ENCODE data around the gene PLCB1. TPM values are rescaled to one million over a fixed set of nuclear protein-coding genes. Genes with fewer than 3 reads are reported as not detected.

PLCB1 gene
- total and polyA plus RNA-seq, 8 donors: 8.8 to 27.7 (median 19.2) TPM

DNA sequence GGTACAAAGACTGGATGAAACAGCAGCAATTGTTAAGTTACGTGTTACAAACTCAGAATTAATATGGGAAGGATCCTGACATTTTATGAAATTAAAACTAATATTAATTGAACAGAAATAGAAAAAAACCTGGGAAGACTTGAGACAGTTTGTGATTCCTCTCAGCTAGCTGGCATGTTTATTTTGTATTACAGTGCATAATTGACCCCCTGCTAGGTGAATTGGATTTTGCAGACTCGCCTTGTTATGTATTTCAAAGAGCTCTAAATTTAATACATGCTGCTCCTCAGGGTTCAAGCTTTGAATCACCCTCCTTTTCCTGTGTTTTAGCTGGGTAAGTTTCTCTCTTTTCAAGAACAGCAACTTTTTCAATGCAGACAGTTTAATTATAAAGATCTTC is 339.4 kb downstream of the PLCB1 start:
- H3K4me3 ChIP-seq: no peak overlapping the region
- no peak for ATAC-seq
- peaks cover 0 to 14% of the 10 kb centered on the region in 2 donors for H3K4me1 ChIP-seq
- H3K27ac ChIP-seq: no peak overlapping the region
- intact Hi-C loops (cut with DNase I): no loop called here
- no peaks in the 10 kb centered on the region for H3K36me3 ChIP-seq
- DNase-seq: no peak
- no peak for TF ChIP-seq CTCF (IDR thresholded peaks at IDR 0.05)
- no peaks in the 10 kb centered on the region for H3K9me3 ChIP-seq
- no peaks in the 10 kb centered on the region for H3K27me3 ChIP-seq

GRCh38 chr20:8473459-8473858 is 341.4 kb downstream of the PLCB1 start:
- intact Hi-C loops (cut with DNase I): no loop called here
- peak in 1 of 4 donors; percentile 14 for DNase-seq
- H3K36me3 ChIP-seq: no peaks in the 10 kb centered on the region
- peaks cover 0 to 15% of the 10 kb centered on the region in 2 donors for H3K4me1 ChIP-seq
- no peak for TF ChIP-seq CTCF (IDR thresholded peaks at IDR 0.05)
- no peaks in the 10 kb centered on the region for H3K9me3 ChIP-seq
- ATAC-seq: no peak
- no peak overlapping the region for H3K4me3 ChIP-seq
- H3K27me3 ChIP-seq: no peaks in the 10 kb centered on the region
- H3K27ac ChIP-seq: no peak overlapping the region

- intact Hi-C loops (cut with DNase I): no loop called here
- no peak for TF ChIP-seq CTCF (IDR thresholded peaks at IDR 0.05)
Measured at GRCh38 chr20:8474027-8474668, 342.1 kb downstream of the PLCB1 start.

DNA sequence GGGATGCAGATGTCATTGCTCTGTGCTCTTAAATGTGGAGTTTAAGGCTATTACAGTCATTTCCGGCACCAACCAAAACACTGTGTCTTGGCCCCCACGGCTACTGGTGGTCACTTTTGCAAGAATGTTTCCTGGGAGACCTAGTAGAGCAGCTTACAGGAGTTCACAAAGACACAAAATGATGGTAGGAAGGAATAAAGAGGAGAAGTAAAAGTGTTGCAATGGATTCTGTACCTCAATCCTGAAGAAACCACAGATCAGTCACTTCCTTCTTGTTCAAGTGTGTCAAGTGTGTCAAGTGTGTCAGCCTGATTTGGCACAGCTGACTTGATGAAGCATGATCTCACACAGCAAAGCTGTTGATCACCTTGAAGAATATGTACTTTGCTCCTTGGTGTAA is 344.0 kb downstream of the PLCB1 start:
- no peaks in the 10 kb centered on the region for H3K9me3 ChIP-seq
- H3K4me1 ChIP-seq: peaks cover 0 to 15% of the 10 kb centered on the region in 2 donors
- DNase-seq: no peak
- H3K4me3 ChIP-seq: no peak overlapping the region
- H3K36me3 ChIP-seq: no peaks in the 10 kb centered on the region
- intact Hi-C loops (cut with DNase I): no loop called here
- peak overlapping the region in 1 of 2 donors; percentile 72 for H3K27ac ChIP-seq
- no peak for TF ChIP-seq CTCF (IDR thresholded peaks at IDR 0.05)
- peak; percentile 59 for ATAC-seq
- H3K27me3 ChIP-seq: no peaks in the 10 kb centered on the region

More at GRCh38 chr20:8474027-8474668, 342.1 kb downstream of the PLCB1 start:
- no peak overlapping the region for H3K27ac ChIP-seq
- peaks cover 0 to 15% of the 10 kb centered on the region in 2 donors for H3K4me1 ChIP-seq
- DNase-seq: no peak
- H3K4me3 ChIP-seq: no peak overlapping the region
- H3K9me3 ChIP-seq: no peaks in the 10 kb centered on the region
- no peaks in the 10 kb centered on the region for H3K36me3 ChIP-seq
- ATAC-seq: no peak
- no peaks in the 10 kb centered on the region for H3K27me3 ChIP-seq

- no peak for TF ChIP-seq CTCF (IDR thresholded peaks at IDR 0.05)
- no peak overlapping the region for H3K4me3 ChIP-seq
- H3K4me1 ChIP-seq: peaks cover 0 to 10% of the 10 kb centered on the region in 2 donors
- H3K36me3 ChIP-seq: no peaks in the 10 kb centered on the region
- no peaks in the 10 kb centered on the region for H3K9me3 ChIP-seq
- H3K27ac ChIP-seq: no peak overlapping the region
- intact Hi-C loops (cut with DNase I): no loop called here
- no peaks in the 10 kb centered on the region for H3K27me3 ChIP-seq
- DNase-seq (peak in 1 of 4 donors; percentile 43), ATAC-seq (no peak)
Measured at GRCh38 chr20:8480597-8480996, 348.5 kb downstream of the PLCB1 start.
